Trophoblast cell (in vitro differentiated cells and primary cell): ENCODE measurements around the gene CIAO1.
A peak's percentile ranks its signal among the peaks of the same experiment; 100 is the strongest.

Source experiments
- DNase-seq, 2 donors: peaks; one replicate each; pipeline ENCODE4 v3.0.0-alpha.2; 2016
- H2AFZ ChIP-seq: 2 replicates; pipeline ENCODE4 v1.6.1; 2013; ENCODE audit warnings: low read length, moderate library complexity, mild to moderate bottlenecking; ENCODE audit not compliant: insufficient read depth, poor library complexity
- H2AK5ac ChIP-seq: 2 replicates; pipeline ENCODE4 v1.6.1; 2013; ENCODE audit warnings: mild to moderate bottlenecking, low read length
- H2BK120ac ChIP-seq: 2 replicates; pipeline ENCODE4 v1.6.1; 2013; ENCODE audit warnings: low read length, mild to moderate bottlenecking, moderate library complexity; ENCODE audit not compliant: insufficient read depth, poor library complexity
- H2BK12ac ChIP-seq: 2 replicates; pipeline ENCODE4 v1.6.1; 2013; ENCODE audit warnings: mild to moderate bottlenecking, low read length, moderate library complexity
- H2BK5ac ChIP-seq: 2 replicates; pipeline ENCODE4 v1.6.1; 2013; ENCODE audit warnings: low read length, low read depth, moderate library complexity, mild to moderate bottlenecking; ENCODE audit not compliant: poor library complexity
- H3K14ac ChIP-seq: 2 replicates; pipeline ENCODE4 v1.6.1; 2013; ENCODE audit warnings: mild to moderate bottlenecking, low read length
- H3K18ac ChIP-seq: 2 replicates; pipeline ENCODE4 v1.6.1; 2013; ENCODE audit warnings: mild to moderate bottlenecking, low read length
- H3K23ac ChIP-seq: 2 replicates; pipeline ENCODE4 v1.6.1; 2013; ENCODE audit warnings: low read length
- H3K27ac ChIP-seq: 2 replicates; pipeline ENCODE4 v1.5.1; 2013; ENCODE audit warnings: low read depth, mild to moderate bottlenecking, inconsistent platforms, low read length, moderate library complexity
- H3K27me3 ChIP-seq: 2 replicates; pipeline ENCODE4 v1.6.1; 2013; ENCODE audit warnings: inconsistent platforms, mild to moderate bottlenecking, low read length, moderate library complexity; ENCODE audit not compliant: insufficient read depth
- H3K36me3 ChIP-seq, 2 experiments: 1 replicate in 1 of 2; 2 replicates in 1 of 2; pipeline ENCODE4 v1.6.1; 2013; ENCODE audit warnings: low read length in 2 of 2, mild to moderate bottlenecking in 2 of 2, moderate library complexity in 1 of 2; ENCODE audit not compliant: insufficient read depth in 2 of 2, control insufficient read depth in 1 of 2
- H3K4ac ChIP-seq: 2 replicates; pipeline ENCODE4 v1.6.1; 2013; ENCODE audit warnings: low read depth, mild to moderate bottlenecking, low read length, moderate library complexity
- H3K4me1 ChIP-seq, 2 experiments: 1 replicate in 1 of 2; 2 replicates in 1 of 2; pipeline ENCODE4 v1.6.1; 2013; ENCODE audit warnings: low read length in 2 of 2, mild to moderate bottlenecking in 2 of 2, moderate library complexity in 1 of 2; ENCODE audit not compliant: insufficient read depth in 2 of 2, control insufficient read depth in 1 of 2
- H3K4me2 ChIP-seq: 2 replicates; pipeline ENCODE4 v1.6.1; 2013; ENCODE audit warnings: inconsistent platforms, mild to moderate bottlenecking, low read length, moderate library complexity
- H3K4me3 ChIP-seq: 2 replicates; pipeline ENCODE4 v1.5.1; 2013; ENCODE audit warnings: mild to moderate bottlenecking, low read depth, low read length, inconsistent platforms
- H3K79me1 ChIP-seq: one replicate; pipeline ENCODE4 v1.6.1; 2013; ENCODE audit warnings: low read length
- H3K79me2 ChIP-seq: 2 replicates; pipeline ENCODE4 v1.6.1; 2013; ENCODE audit warnings: low read length, mild to moderate bottlenecking; ENCODE audit not compliant: control insufficient read depth, insufficient read depth, poor library complexity
- H3K9ac ChIP-seq: 2 replicates; pipeline ENCODE4 v1.6.1; 2013; ENCODE audit warnings: mild to moderate bottlenecking, low read length
- H3K9me3 ChIP-seq: 2 replicates; pipeline ENCODE4 v1.6.1; 2013; ENCODE audit warnings: low read depth, mild to moderate bottlenecking, control low read depth, inconsistent platforms, low read length; ENCODE audit not compliant: insufficient read depth
- H4K12ac ChIP-seq: 2 replicates; pipeline ENCODE4 v1.6.1; 2013; ENCODE audit warnings: low read depth, mild to moderate bottlenecking, low read length, moderate library complexity
- H4K8ac ChIP-seq: 2 replicates; pipeline ENCODE4 v1.6.1; 2013; ENCODE audit warnings: low read depth, mild to moderate bottlenecking, low read length, moderate library complexity
- H4K91ac ChIP-seq: one replicate; pipeline ENCODE4 v1.6.1; 2013; ENCODE audit warnings: low read depth, mild to moderate bottlenecking, low read length, moderate library complexity
- WGBS: extraction: QIAGEN DNeasy Blood & Tissue Kit; methylation state at CpG from one replicate; pipeline ENCODE4 v1.1.7; 2013; ENCODE audit warnings: missing lambda C conversion rate; ENCODE audit not compliant: insufficient read length, insufficient coverage; ENCODE audit errors: extremely low coverage; 5-methylcytosine and 5-hydroxymethylcytosine counted together

The CIAO1 gene

DNA sequence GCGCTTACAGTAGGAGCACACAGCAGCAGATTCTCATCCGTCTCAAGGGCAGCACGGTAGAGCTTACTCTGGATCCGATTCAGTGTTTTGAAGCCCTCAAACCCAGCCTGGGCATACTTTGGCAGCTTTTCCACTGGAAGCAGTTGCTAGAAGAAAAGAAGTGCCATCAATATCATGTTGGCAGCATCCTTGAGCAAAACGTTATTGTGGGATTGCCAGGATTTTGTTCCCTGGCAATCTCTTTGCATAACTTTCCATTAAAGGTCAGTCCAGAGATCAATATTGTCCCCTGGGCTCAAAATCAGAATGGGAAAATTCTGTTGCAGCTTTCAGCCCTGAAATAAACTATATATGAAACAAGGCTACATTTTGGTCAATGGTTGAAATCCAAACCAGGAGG is 30.9 kb downstream of the CIAO1 start:
- H3K14ac ChIP-seq = no peak overlapping the region

DNA sequence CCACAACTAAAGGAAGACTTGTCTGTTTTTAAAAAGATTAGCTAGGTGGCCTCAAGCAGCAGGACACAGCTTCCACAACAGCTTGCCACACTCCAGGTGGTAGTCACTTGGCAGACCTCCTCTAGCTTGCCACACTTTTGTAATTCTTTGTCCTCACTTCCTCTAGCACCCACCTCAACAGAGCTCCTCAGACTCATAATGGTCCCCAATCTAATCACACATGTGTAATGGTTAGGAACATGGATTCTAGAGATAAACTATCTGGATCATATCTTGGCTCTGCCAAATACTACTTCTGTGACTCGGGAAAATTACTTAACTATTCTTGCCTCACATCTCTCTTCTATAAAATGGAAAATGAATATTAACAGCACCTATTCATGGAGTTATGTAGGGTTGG is 35.8 kb downstream of the CIAO1 start:
- Histone ChIP-seq H4K8ac (no peak overlapping the region), H3K27me3 (no peaks in the 10 kb centered on the region), H3K9me3 (no peaks in the 10 kb centered on the region), H3K79me2 (peaks cover 10% of the 10 kb centered on the region), H3K79me1 (peaks cover 9% of the 10 kb centered on the region), H3K27ac (no peak overlapping the region), H3K36me3 (peaks cover 30 to 51% of the 10 kb centered on the region in 2 experiments), H2AK5ac (no peak overlapping the region), H2BK12ac (no peak overlapping the region), H3K4me2 (no peak overlapping the region), H3K14ac (no peak overlapping the region), H2BK120ac (no peak overlapping the region), H4K12ac (no peak overlapping the region), H3K18ac (no peak overlapping the region), H2BK5ac (no peak overlapping the region), H3K4me3 (no peak overlapping the region), H3K23ac (no peak overlapping the region), H2AFZ (no peak overlapping the region), H3K4ac (no peak overlapping the region), H4K91ac (no peak overlapping the region), H3K9ac (no peak overlapping the region), H3K4me1 (peaks cover 7 to 10% of the 10 kb centered on the region in 2 experiments)
- no peak for DNase-seq
- WGBS = no CpG with 5 or more reads among the region's 1 CpG

More for the DNA sequence above, 30.9 kb downstream of the CIAO1 start:
- Histone ChIP-seq H3K36me3 (peaks cover 38 to 69% of the 10 kb centered on the region in 2 experiments), H2BK120ac (no peak overlapping the region), H3K9ac (no peak overlapping the region), H3K18ac (no peak overlapping the region), H3K4me1 (no peaks in the 10 kb centered on the region), H4K8ac (no peak overlapping the region), H4K12ac (no peak overlapping the region), H3K79me2 (no peaks in the 10 kb centered on the region), H3K23ac (no peak overlapping the region), H3K27ac (no peak overlapping the region), H3K4me2 (no peak overlapping the region), H2BK5ac (no peak overlapping the region), H3K79me1 (no peaks in the 10 kb centered on the region), H3K27me3 (no peaks in the 10 kb centered on the region), H3K9me3 (no peaks in the 10 kb centered on the region), H3K4me3 (no peak overlapping the region), H4K91ac (no peak overlapping the region), H2AK5ac (no peak overlapping the region), H2AFZ (no peak overlapping the region), H3K4ac (no peak overlapping the region), H2BK12ac (no peak overlapping the region)
- no peak for DNase-seq
- no CpG with 5 or more reads among the region's 5 CpGs for WGBS

- Histone ChIP-seq H2BK120ac (no peak overlapping the region), H3K23ac (no peak overlapping the region), H3K4me2 (peak overlapping the region; percentile 60), H4K91ac (no peak overlapping the region), H3K27ac (no peak overlapping the region), H3K79me2 (peaks cover 10% of the 10 kb centered on the region), H3K4me3 (peak overlapping the region; percentile 95), H3K36me3 (peaks cover 18 to 24% of the 10 kb centered on the region in 2 experiments), H2BK5ac (no peak overlapping the region), H2AK5ac (no peak overlapping the region), H4K8ac (no peak overlapping the region), H3K79me1 (peaks cover 9% of the 10 kb centered on the region), H3K9me3 (no peaks in the 10 kb centered on the region), H3K14ac (no peak overlapping the region), H3K18ac (no peak overlapping the region), H3K27me3 (no peaks in the 10 kb centered on the region), H3K4ac (peak overlapping the region; percentile 53), H3K4me1 (peaks cover 7 to 10% of the 10 kb centered on the region in 2 experiments), H3K9ac (no peak overlapping the region), H2BK12ac (no peak overlapping the region), H2AFZ (no peak overlapping the region), H4K12ac (no peak overlapping the region)
- DNase-seq = no peak
- WGBS = no CpG with 5 or more reads among the region's 11 CpGs
Measured at GRCh38 chr2:96304606-96305005, 38.6 kb downstream of the CIAO1 start.

DNA sequence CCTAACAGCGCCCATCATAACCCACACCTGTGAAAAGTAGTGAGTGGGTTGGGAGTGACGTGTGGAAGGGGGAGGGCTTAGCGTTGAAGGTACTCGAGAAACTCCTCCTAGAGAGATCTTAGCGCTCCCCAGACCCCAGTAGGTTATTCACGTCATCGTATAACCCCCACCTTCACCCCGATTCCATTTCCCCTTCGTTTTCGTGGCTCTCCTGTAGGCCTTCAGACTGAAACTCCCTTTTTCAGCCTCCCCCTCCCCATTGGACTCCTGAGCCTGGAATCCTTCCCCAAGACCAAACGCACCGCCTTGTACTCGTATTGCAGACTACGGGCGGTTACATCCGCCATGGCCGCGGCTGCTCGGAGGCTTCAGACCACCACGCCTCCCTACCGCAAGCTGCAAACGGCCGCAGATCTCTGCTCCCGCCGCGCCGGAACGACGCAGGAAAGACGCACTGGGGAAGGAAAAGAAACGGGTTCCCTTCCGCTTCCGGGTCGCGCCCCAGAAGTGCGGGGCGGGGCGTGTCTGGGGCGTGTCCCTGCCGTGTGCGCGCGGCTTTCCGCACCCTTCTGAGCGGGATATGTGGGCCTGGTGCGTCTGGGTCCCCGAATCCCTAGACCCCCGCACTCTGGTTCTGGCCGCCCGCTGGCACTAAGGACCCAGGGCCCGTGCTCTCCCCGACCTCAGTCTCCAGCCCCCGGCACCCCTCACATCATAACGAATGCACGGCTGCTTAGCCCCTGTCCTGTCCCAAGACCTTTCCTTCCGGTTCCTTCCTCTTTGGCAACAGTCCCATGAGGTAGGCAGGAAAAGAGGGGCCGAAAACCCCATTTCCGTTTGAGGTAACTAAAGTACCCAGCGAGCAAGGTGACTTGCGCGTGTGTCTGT is 39.3 kb downstream of the CIAO1 start, which contains the start of gene SNRNP200:
TSS of gene SNRNP200 (minus strand) at position 456 of the 888 bp plus-strand sequence. CDS start at position 347, 109 bp downstream.
- WGBS = no CpG with 5 or more reads among the region's 61 CpGs
- Histone ChIP-seq H3K4ac (peak within 1 kb of the TSS; percentile 56), H3K27me3 (no peaks in the 10 kb centered on the region), H4K8ac (peak within 1 kb of the TSS; percentile 96), H2BK120ac (peak within 1 kb of the TSS; percentile 23), H3K23ac (no peak within 1 kb of the TSS), H3K18ac (peak within 1 kb of the TSS; percentile 86), H3K9ac (peak within 1 kb of the TSS; percentile 91), H3K4me3 (peak within 1 kb of the TSS; percentile 95), H3K79me2 (peaks cover 10% of the 10 kb centered on the region), H4K12ac (peak within 1 kb of the TSS; percentile 86), H4K91ac (peak within 1 kb of the TSS; percentile 84), H3K36me3 (peaks cover 18 to 24% of the 10 kb centered on the region in 2 experiments), H2AFZ (peak within 1 kb of the TSS; percentile 93), H3K79me1 (peaks cover 9% of the 10 kb centered on the region), H3K4me2 (peak within 1 kb of the TSS; percentile 60), H2BK12ac (no peak within 1 kb of the TSS), H2AK5ac (peak within 1 kb of the TSS; percentile 44), H3K4me1 (peaks cover 7 to 10% of the 10 kb centered on the region in 2 experiments), H3K14ac (peak within 1 kb of the TSS; percentile 91), H3K9me3 (no peaks in the 10 kb centered on the region), H3K27ac (peak within 1 kb of the TSS; percentile 35), H2BK5ac (peak within 1 kb of the TSS; percentile 42)
- DNase-seq = peak; percentile 82 to 89
